DMS153 treated with DMSO at 0.1 percent for 48 hours (cell line): Measurements from ENCODE around the gene GNAQ.

Source experiments
- DNase-seq: peaks from one replicate; lab custom pipeline; 2025; ENCODE audit not compliant: unreplicated experiment; lab: John Stamatoyannopoulos, UW

GNAQ gene

GRCh38 chr9:77820293-77820954 is 211.2 kb downstream of the GNAQ start:
- DNase-seq = no peak

- no peak for DNase-seq
Measured at GRCh38 chr9:77819657-77820056, 212.0 kb downstream of the GNAQ start.

GRCh38 chr9:77817590-77818311 is 213.9 kb downstream of the GNAQ start:
- DNase-seq = no peak

GRCh38 chr9:77816641-77817341 is 214.8 kb downstream of the GNAQ start:
- no peak for DNase-seq

- no peak for DNase-seq
Measured at GRCh38 chr9:77815260-77815659, 216.4 kb downstream of the GNAQ start.

GRCh38 chr9:77811832-77812231 is 219.8 kb downstream of the GNAQ start:
- no peak for DNase-seq

GRCh38 chr9:77810637-77811119 is 220.9 kb downstream of the GNAQ start:
- DNase-seq = peak; percentile 16

- no peak for DNase-seq
Measured at GRCh38 chr9:77810047-77810446, 221.6 kb downstream of the GNAQ start.

GRCh38 chr9:77809552-77809951 is 222.1 kb downstream of the GNAQ start:
- DNase-seq = no peak

- no peak for DNase-seq
Measured at GRCh38 chr9:77808751-77809081, 222.9 kb downstream of the GNAQ start.

GRCh38 chr9:77807846-77808750 is 223.5 kb downstream of the GNAQ start:
- DNase-seq = no peak

GRCh38 chr9:77807281-77807683 is 224.3 kb downstream of the GNAQ start:
- no peak for DNase-seq

GRCh38 chr9:77806741-77807140 is 224.9 kb downstream of the GNAQ start:
- DNase-seq = no peak

- no peak for DNase-seq
Measured at GRCh38 chr9:77805810-77806209, 225.8 kb downstream of the GNAQ start.

- no peak for DNase-seq
Measured at GRCh38 chr9:77803423-77803822, 228.2 kb downstream of the GNAQ start.

- peak; percentile 62 for DNase-seq
Measured at GRCh38 chr9:77802515-77803293, 228.9 kb downstream of the GNAQ start.

GRCh38 chr9:77802064-77802463 is 229.5 kb downstream of the GNAQ start:
- no peak for DNase-seq

- DNase-seq = no peak
Measured at GRCh38 chr9:77800924-77801551, 230.6 kb downstream of the GNAQ start.

GRCh38 chr9:77798140-77798539 is 233.5 kb downstream of the GNAQ start:
- DNase-seq = no peak

GRCh38 chr9:77794985-77795384 is 236.6 kb downstream of the GNAQ start:
- DNase-seq = no peak
